ENCODE data around the gene PDE11A.
"Not testable (repeated sequence)": the region's sequence is repeated elsewhere in the genome, so short reads cannot be mapped to it uniquely, and the experiment has no call there.

PDE11A gene

GRCh38 chr2:178072383-178073301, at the start of gene PDE11A:
Gene PDE11A (minus strand): TSS chr2:178072777. CDS start chr2:178072437, 340 bp downstream.
- peak; percentile 0 for DNase-seq (ENCODE audit: low spot score)

GRCh38 chr2:178119179-178119922, 46.8 kb upstream of the PDE11A start:
- no peak for DNase-seq (ENCODE audit: low spot score)

- no peak for DNase-seq (ENCODE audit: low spot score)
These were observed 45.1 kb upstream of the PDE11A start for GRCh38 chr2:178117725-178118124.

GRCh38 chr2:178115271-178115670, 42.7 kb upstream of the PDE11A start:
- DNase-seq (ENCODE audit: low spot score), result no peak

GRCh38 chr2:178114462-178114861, 41.9 kb upstream of the PDE11A start:
- no peak for DNase-seq (ENCODE audit: low spot score)

DNA sequence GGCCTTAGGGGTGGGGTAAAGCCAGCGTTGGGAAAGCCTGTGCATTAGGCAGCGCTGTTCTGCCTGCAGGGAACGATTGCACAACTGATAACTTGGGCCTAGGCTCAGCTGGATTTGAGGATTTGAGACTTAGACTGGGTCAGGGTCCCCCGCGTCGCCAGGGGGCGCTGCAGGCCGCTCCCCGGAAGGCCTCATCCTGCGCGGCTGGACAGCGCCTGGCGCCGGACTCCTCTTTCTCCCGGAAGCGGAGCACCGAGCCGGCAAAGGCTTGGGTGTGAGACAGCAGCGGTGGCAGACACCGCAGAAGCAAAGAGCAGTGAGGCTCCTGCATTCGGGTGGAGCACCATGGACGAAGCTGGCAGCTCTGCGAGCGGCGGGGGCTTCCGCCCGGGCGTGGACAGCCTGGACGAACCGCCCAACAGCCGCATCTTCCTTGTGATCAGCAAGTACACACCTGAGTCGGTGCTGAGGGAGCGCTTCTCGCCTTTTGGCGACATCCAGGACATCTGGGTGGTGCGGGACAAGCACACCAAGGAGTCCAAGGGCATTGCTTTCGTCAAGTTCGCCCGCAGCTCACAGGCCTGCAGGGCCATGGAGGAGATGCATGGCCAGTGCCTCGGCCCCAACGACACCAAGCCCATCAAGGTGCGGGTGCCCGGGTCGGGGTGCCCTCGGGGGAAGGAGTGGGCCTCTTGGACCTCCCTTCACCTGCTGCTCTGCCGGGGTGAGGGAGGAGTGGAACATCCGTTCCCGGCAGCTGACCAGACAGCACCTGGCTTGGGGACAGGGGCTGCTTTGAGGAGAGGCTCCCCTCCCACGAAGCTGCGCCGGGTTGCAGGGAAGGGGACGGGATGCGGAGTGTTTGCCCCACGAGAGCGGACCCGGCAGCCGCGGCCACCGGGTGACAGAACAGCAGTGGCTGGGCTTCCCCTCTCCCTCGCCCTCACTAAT, 39.9 kb upstream of the PDE11A start, which contains the start of gene RBM45:
RBM45 (plus strand) TSS at position 236 of the 951 bp plus-strand sequence; CDS start at position 346, 110 bp downstream.
- DNase-seq (ENCODE audit: low spot score), result peak; percentile 87

GRCh38 chr2:178111743-178112142, 39.2 kb upstream of the PDE11A start:
- DNase-seq (ENCODE audit: low spot score), result no peak

DNA sequence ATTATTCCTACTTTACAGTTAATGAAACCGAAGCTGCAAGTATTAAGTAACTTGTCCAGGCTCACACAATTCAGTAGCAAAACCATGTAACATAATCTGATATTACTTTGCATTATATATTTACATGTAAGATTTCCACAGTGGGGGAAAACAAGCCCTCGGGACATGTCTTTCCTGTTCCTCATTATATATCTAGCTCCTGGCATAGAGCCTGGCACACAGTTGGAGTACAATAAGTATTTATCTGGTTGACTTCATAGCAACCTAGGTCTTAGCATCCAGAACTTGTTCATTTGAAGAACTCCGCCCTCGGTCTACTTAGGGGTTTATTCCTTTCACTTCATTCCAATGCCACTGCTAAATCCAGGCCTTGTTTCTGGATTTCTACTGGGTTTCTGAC, 38.1 kb upstream of the PDE11A start:
- DNase-seq (ENCODE audit: low spot score), result no peak

DNA sequence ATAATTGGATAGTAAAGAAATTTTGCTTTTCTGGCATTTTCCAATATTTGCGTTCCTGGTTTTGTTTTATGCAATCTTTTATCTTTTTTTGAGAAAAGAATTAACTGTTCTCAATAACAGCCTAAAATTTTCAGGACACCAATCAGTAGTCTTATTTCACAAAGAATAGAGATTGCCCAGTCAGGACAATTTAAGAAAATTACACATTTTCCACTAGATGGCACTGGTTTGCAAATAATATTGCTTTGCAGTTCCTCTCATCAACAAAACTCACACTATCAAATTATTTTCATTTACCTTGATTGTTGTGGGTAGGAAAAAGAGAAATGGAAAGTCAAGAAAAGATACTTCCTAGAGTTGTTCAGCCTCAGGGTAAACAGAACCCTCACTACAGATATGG, 37.2 kb upstream of the PDE11A start:
- DNase-seq (ENCODE audit: low spot score), result peak; percentile 28

GRCh38 chr2:178108176-178108575, 35.6 kb upstream of the PDE11A start:
- DNase-seq (ENCODE audit: low spot score), result no peak

- DNase-seq (ENCODE audit: low spot score), result no peak
These were observed 33.5 kb upstream of the PDE11A start for GRCh38 chr2:178106053-178106452.

DNA sequence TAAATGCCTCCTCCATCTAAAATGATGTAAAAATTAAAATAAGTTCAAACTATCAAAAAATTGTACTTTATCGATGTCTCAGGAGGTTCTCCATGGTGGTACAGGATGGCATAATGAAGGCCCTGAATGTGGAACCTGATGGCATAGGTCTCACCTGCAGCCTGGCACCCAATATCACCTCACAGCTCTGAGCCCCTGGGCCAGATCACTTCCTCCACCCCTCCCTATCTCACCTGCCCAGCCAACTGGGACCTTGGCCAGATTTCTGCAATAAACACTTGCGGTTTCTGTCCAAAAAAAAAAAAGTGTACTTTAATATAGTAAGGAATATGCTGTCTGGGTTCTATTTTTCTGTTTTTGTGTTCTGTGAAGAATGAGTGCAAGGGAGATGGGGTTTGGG, 33.0 kb upstream of the PDE11A start:
- no peak for DNase-seq (ENCODE audit: low spot score)

- DNase-seq (ENCODE audit: low spot score), result no peak
These were observed 28.9 kb upstream of the PDE11A start for GRCh38 chr2:178101321-178102079.

GRCh38 chr2:178093471-178093870, 20.9 kb upstream of the PDE11A start:
- no peak for DNase-seq (ENCODE audit: low spot score)

DNA sequence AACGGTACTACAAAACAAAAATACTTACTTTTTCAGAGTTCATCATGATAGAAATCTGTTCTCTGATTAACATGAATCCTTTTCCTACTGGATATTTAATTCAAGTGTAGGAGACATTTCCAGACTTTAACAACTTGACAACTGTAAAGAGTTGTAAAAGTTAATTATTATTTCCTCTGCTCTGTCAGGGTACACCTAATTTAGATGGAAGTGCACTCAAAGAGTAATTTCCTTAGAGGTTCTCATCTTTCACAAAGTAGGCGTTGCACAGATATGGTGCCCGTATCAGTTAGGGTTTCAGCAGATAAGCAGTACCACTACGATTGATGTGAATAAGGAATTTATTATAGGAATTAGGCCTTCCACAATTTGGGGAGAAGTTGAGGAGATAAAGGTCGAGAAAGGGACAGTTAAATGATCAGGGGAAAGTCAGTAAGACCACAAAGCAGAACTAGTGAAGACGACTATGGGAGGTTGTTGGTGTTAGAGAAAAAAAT, 16.2 kb upstream of the PDE11A start:
- DNase-seq (ENCODE audit: low spot score), result no peak

DNA sequence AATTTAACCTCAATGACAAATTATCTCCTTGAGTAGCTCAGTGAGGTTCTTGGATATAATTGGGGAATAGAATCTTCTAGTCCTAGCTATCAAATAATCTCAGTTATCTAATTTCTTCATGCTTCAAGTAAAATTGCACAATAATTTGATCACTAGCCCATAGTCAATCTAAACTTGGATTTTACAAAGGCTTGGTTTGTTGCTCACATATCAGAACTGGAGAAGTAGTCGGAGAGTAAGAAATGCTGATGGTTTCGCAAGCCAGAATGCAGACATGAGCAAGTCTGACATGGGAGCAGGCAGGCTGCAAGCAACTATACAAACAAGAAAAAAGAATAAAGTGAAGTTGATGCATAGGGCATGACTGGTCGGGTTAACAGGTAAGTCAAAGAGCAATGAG, 11.7 kb upstream of the PDE11A start:
- DNase-seq (ENCODE audit: low spot score), result no peak

DNA sequence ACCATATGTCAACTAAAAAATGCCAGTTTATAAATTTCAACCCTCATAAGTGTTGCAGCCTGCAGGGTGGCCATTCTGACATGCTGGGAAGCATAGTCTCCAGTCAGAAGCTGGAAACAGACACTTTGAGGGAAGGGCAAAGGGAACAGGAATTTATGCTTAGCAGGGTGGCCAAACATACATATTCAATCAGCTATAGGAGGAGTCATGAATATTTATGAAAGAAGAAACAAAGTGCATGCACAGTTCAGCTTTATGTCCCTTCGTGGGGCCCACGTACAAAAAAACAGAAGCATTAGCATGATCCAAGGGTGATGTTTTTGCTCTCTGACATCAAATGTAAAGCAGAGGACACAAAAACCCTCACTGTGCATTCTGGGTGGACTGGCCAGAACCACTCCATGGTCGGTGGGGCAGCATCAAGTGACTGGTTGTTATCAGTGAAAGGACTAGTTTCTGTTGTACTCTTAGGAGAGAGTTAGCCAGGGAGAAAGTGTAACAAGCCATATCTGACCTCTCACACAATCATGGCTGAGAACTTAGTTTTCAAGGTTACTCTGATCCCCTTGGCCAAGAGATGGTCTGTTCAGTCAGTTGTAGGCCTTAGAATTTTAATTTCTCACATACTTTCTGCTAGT, 9.9 kb upstream of the PDE11A start:
- DNase-seq (ENCODE audit: low spot score), result no peak

- not testable (repeated sequence) for DNase-seq (ENCODE audit: low spot score)
These were observed 6.7 kb upstream of the PDE11A start for GRCh38 chr2:178079279-178079678.

DNA sequence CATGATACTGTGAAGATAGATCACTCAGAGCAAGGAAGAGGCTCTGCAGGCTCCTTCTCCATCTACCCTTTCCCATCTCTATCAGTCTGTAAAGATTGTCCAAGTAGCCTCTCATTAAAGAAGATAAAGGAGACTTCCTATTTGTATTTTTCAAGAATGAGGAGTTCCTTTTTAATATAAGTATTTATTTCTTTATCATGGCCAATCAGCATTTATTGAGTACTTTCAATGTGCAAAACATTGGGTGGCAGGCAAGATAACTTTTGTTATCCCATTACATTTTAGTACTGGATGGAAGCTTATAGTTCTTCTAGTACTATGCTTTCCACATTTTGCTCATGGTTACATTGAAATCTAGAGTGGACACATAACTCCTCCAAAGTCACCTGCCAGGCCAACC, 3.6 kb upstream of the PDE11A start:
- no peak for DNase-seq (ENCODE audit: low spot score)

- no peak for DNase-seq (ENCODE audit: low spot score)
These were observed 2.4 kb upstream of the PDE11A start for GRCh38 chr2:178075006-178075326.

All from putamen (tissue), 1 donor.